ENCODE results near the gene GRB14.

DNA sequence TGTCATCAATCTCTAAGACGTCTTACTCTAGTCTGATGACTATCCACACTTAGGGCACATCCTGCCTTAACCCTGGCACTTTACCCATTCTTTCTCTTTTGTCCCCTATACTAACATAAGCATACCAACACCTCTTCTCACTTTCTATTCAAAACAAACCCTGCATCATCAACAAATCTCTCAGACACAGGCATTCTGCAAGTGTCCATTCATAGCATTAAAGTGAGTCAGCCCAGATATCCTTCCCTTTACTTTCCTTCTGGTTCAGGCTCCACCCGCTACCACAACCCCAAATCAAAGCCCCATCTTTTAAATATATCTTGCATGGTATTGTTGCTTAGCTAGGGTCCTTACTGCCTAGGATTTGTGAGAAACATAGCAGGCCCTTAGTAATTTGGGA, 3.8 kb downstream of the GRB14 start:
- TF ChIP-seq, protein P1, sequence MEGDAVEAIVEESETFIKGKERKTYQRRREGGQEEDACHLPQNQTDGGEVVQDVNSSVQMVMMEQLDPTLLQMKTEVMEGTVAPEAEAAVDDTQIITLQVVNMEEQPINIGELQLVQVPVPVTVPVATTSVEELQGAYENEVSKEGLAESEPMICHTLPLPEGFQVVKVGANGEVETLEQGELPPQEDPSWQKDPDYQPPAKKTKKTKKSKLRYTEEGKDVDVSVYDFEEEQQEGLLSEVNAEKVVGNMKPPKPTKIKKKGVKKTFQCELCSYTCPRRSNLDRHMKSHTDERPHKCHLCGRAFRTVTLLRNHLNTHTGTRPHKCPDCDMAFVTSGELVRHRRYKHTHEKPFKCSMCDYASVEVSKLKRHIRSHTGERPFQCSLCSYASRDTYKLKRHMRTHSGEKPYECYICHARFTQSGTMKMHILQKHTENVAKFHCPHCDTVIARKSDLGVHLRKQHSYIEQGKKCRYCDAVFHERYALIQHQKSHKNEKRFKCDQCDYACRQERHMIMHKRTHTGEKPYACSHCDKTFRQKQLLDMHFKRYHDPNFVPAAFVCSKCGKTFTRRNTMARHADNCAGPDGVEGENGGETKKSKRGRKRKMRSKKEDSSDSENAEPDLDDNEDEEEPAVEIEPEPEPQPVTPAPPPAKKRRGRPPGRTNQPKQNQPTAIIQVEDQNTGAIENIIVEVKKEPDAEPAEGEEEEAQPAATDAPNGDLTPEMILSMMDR (IDR thresholded peaks at IDR 0.05), result no peak
- no peak for TF ChIP-seq POLR2A (IDR thresholded peaks at IDR 0.05)

Measured in thyroid gland (tissue), 4 donors.